Renal cortex interstitium (tissue), 11 donors: Measurements from ENCODE around the gene ACSBG1. TPM values are rescaled to one million over a fixed set of nuclear protein-coding genes. Genes with fewer than 3 reads are reported as not detected.
"Not testable (repeated sequence)": the region's sequence is repeated elsewhere in the genome, so short reads cannot be mapped to it uniquely, and the experiment has no call there.

Experiments
- DNase-seq, 11 donors: peaks; one replicate each; pipeline ENCODE4 v3.0.0-alpha.2; 2013; ENCODE audit warnings: low read depth in 9 of 11, low spot score in 4 of 11; ENCODE audit errors: extremely low read depth in 1 of 11
- polyA plus RNA-seq, 3 donors: library from polyadenylated mRNA; unstranded; fragments of 120-200 nt; gene quantifications; one replicate each; pipeline ENCODE4 v1.2.1, GENCODE V29; 2013; ENCODE audit not compliant: insufficient read length in 3 of 3

Gene ACSBG1
- polyA plus RNA-seq, 3 donors = 1.1 to 1.7 (median 1.5) TPM

GRCh38 chr15:78257681-78258080 lies 23.3 kb upstream of the ACSBG1 start:
- DNase-seq = no peak

DNA sequence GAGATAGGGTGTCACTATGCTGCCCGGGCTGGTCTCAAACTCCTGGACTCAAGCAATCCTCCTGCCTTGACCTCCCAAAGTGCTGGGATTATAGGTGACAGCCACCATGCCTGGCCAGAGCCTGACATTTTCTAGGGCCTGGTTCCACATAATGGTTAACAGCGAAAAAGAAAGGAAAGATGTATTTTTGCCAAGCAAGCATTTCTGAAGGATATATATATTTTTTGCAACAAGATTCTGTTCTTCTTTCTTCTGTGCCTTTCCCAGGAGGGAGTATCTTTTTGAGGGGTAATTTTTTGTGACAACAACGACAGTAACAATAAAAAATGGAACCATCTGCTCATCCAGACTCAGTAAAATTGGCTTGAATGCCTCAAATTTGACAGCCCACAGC lies 21.7 kb upstream of the ACSBG1 start:
- no peak for DNase-seq

- DNase-seq = no peak
Observed at GRCh38 chr15:78255421-78256043, 21.2 kb upstream of the ACSBG1 start.

DNA sequence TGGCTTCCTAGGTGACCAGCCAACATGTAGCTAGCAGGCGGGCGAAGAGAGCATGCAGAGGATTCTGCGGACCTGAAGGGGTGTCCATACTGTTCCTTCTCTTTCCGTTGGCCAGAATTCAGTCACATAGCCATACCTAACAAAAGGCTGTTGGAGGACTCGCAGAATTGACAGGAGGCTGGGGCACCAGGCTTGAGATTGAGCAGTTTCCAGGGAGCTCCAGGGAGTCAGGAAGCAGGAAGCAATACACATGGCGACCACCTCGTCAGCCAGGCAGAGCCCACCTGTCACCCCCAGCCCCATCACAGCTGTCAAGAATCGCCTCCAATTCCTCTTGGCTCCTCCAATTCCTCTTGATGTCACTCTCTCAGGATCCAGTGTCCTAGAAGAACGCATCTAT lies 16.8 kb upstream of the ACSBG1 start:
- no peak for DNase-seq

DNA sequence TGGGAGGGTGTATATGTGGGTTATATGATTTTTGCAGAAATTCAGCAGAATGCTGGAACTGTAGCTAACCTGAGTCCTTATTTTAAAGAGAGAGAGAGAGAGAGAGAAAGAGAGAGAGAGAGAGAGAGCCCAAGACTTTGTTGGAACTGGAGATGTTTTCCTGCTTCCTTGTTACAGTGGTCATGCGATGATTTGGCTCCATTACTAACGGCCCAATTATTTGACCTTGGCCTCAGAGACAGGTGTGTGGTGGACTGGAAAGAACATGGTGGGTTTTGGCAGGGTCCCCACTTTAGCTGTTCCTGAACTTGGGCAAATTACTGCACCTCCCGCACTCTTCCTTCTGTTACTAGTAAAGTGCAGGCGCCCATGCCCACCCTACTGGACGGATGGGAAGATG lies 14.8 kb upstream of the ACSBG1 start:
- DNase-seq = no peak

GRCh38 chr15:78247911-78248310 lies 13.5 kb upstream of the ACSBG1 start:
- no peak for DNase-seq

DNA sequence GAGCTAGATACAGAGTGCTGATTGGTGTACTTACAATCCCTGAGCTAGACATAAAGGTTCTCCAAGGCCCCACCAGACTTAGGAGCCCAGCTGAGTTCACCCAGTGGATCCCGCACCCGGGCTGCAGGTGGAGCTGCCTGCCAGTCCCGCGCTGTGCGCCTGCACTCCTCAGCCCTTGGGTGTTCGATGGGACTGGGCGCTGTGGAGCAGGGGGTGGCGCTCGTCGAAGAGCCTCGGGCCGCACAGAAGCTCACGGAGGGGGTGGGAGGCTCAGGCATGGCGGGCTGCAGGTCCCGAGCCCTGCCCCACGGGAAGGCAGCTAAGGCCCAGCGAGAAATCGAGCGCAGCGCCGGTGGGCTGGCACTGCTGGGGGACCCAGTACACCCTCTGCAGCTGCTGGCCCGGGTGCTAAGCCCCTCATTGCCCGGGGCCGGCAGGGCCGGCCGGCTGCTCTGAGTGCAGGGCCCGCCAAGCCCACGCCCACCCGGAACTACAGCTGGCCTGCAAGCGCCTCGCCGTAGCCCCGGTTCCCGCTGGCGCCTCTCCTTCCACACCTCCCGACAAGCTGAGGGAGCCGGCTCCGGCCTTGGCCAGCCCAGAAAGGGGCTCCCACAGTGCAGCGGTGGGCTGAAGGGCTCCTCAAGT lies 11.7 kb upstream of the ACSBG1 start:
- DNase-seq = not testable (repeated sequence)

DNA sequence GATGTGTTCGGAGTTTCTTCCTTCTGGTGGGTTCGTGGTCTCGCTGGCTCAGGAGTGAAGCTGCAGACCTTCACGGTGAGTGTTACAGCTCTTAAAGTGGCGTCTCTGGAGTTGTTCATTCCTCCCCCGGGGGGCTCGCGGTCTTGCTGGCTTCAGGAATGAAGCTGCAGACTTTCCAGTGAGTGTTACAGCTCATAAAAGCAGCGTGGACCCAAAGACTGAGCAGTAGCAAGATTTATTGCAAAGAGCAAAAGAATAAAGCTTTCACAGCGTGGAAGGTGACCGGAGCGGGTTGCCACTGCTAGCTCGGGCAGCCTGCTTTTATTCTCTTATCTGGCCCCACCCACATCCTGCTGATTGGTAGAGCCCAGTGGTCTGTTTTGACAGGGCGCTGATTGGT lies 11.0 kb upstream of the ACSBG1 start:
- DNase-seq = not testable (repeated sequence)

GRCh38 chr15:78244893-78245292 lies 10.5 kb upstream of the ACSBG1 start:
- no peak for DNase-seq

- DNase-seq = no peak
Observed at GRCh38 chr15:78244101-78244500, 9.7 kb upstream of the ACSBG1 start.

- DNase-seq = peak in 3 of 11 donors; percentile 19 to 35 (median 31)
Observed at GRCh38 chr15:78243491-78243941, 9.2 kb upstream of the ACSBG1 start.

- DNase-seq = no peak
Observed at GRCh38 chr15:78243058-78243457, 8.7 kb upstream of the ACSBG1 start.

DNA sequence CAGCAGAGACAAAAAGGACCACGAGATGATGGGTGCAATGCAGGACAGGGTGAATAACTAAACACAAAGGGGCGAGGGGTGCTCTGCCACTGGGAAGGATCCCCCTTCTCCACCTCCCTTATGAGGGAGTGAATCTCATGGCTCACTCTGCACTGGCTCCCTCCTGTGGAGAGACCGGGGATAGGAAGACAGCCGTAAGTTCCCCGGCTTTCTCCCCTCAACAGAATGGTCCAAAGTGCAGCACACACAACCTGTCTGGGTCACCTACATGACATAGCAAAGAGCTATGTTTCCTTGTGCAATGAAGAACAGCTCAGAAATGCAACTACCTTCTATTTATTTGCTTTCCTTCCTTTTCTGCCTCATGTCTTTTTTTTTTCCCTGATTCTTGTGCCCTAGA lies 7.8 kb upstream of the ACSBG1 start:
- DNase-seq = no peak

GRCh38 chr15:78241017-78241416 lies 6.7 kb upstream of the ACSBG1 start:
- peak in 10 of 11 donors; percentile 37 to 71 (median 66) for DNase-seq

DNA sequence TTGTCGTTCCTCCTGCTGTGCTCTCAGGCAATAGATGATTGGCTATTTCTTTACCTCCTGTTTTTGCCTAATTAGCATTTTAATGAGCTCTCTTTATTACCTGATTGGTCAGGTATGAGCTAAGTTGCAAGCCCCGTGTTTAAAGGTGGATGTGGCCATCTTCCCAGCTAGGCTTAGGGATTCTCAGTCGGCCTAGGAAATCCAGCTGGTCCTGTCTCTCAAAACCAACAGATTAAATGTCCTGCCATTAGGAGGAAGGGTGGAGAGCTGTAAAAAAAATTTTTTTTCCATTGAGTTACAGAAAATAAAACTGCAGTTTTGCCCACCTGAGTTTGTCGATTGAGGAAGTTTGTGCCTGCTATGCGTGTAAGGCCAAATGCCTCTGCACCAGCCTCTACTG lies 5.4 kb upstream of the ACSBG1 start:
- DNase-seq = no peak

- DNase-seq = no peak
Observed at GRCh38 chr15:78237146-78237545, 2.8 kb upstream of the ACSBG1 start.

GRCh38 chr15:78236491-78236890 lies 2.1 kb upstream of the ACSBG1 start:
- no peak for DNase-seq

GRCh38 chr15:78233496-78233895 lies 869 bp downstream of the ACSBG1 start:
- DNase-seq = no peak

- no peak for DNase-seq
Observed at GRCh38 chr15:78232951-78233350, 1.4 kb downstream of the ACSBG1 start.

DNA sequence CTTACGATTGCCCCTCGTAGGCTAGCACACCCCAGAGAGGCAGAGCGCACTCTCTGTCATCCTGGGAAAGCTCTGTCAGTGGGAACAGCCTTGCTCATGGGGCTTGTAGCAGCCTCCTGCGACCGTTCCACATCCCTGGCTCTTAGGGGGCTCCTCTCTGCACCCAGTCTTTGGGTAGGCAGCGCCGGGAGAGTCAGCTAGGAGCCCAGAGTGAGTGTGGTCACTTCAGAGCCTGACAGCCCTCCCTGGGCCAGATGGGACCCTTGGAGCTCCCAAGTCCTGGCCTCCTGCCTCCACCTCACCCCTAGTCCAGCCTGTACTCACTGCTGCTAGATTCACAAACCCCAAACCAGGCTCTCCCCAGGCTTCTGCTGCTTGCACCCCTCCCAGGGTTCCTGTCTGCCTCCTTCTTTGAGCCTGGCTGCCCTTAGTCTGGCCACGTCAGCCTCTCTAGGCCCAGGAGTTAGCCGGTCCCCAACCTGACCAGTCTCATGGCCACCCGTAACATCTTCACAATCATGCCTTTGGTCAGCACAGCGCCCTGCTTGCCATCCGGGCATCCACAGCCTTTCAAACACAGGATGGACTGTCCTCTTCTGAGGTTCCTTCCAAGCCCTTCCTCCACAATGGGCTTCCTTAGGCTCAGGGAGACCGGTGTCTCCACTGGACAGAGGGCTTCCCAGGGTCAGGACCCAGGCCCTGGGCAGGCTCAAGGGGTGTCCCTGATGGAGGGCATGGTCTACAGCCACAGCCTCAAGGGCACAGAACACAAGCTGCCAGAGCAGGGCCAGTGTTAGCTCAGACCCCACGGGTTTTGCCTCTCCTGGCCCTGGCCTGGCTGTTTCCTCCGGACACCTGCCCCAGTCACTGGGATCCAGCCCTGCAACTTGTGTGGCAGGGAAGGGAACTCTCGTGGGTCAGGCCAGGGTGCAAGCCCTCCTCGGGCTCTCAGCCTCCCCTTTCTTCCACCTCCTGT lies 4.6 kb downstream of the ACSBG1 start:
- no peak for DNase-seq
